Measurements from ENCODE around the gene VPS50.
"Not testable (repeated sequence)": the region's sequence is repeated elsewhere in the genome, so short reads cannot be mapped to it uniquely, and the experiment has no call there.

VPS50 gene

GRCh38 chr7:93332172-93332571 is 100.0 kb downstream of the VPS50 start:
- no peak for DNase-seq

- DNase-seq, result no peak
Observed at GRCh38 chr7:93337052-93337451, 104.9 kb downstream of the VPS50 start.

- not testable (repeated sequence) for DNase-seq
Observed at GRCh38 chr7:93342178-93342577, 110.0 kb downstream of the VPS50 start.

GRCh38 chr7:93350338-93350737 is 118.2 kb downstream of the VPS50 start:
- DNase-seq, result no peak

- DNase-seq, result no peak
Observed at GRCh38 chr7:93352881-93353280, 120.7 kb downstream of the VPS50 start.

GRCh38 chr7:93354815-93355214 is 122.6 kb downstream of the VPS50 start:
- DNase-seq, result no peak

GRCh38 chr7:93359520-93360198 is 127.5 kb downstream of the VPS50 start:
- DNase-seq, result no peak

GRCh38 chr7:93361853-93362252 is 129.7 kb downstream of the VPS50 start:
- no peak for DNase-seq

GRCh38 chr7:93364806-93365205 is 132.6 kb downstream of the VPS50 start:
- DNase-seq, result no peak

GRCh38 chr7:93365341-93365740 is 133.2 kb downstream of the VPS50 start:
- no peak for DNase-seq

GRCh38 chr7:93366816-93367215 is 134.7 kb downstream of the VPS50 start:
- no peak for DNase-seq

- no peak for DNase-seq
Observed at GRCh38 chr7:93367254-93367653, 135.1 kb downstream of the VPS50 start.

- DNase-seq, result not testable (repeated sequence)
Observed at GRCh38 chr7:93370937-93371336, 138.8 kb downstream of the VPS50 start.

GRCh38 chr7:93373537-93373936 is 141.4 kb downstream of the VPS50 start:
- DNase-seq, result no peak

- peak; percentile 58 for DNase-seq
Observed at GRCh38 chr7:93374345-93374940, 142.3 kb downstream of the VPS50 start.

- DNase-seq, result no peak
Observed at GRCh38 chr7:93375603-93376002, 143.4 kb downstream of the VPS50 start.

- DNase-seq, result no peak
Observed at GRCh38 chr7:93378131-93378760, 146.1 kb downstream of the VPS50 start.

- DNase-seq, result no peak
Observed at GRCh38 chr7:93382362-93382761, 150.2 kb downstream of the VPS50 start.

- no peak for DNase-seq
Observed at GRCh38 chr7:93390660-93391059, 158.5 kb downstream of the VPS50 start.

GRCh38 chr7:93392984-93393383 is 160.8 kb downstream of the VPS50 start:
- DNase-seq, result no peak

GRCh38 chr7:93399642-93400041 is 167.5 kb downstream of the VPS50 start:
- DNase-seq, result no peak

- DNase-seq, result no peak
Observed at GRCh38 chr7:93402944-93403343, 170.8 kb downstream of the VPS50 start.

- no peak for DNase-seq
Observed at GRCh38 chr7:93407239-93407638, 175.1 kb downstream of the VPS50 start.

- no peak for DNase-seq
Observed at GRCh38 chr7:93409324-93409723, 177.2 kb downstream of the VPS50 start.
